A549 (cell line): ENCODE data around the gene RXRG.

Experiments
- CTCF ChIP-seq: fragments of >200 bp; sonication (Bioruptor Twin); formaldehyde crosslinking; IDR thresholded peaks from 3 replicates; pipeline ENCODE4 v1.5.1; 2016
- HMGXB4 ChIP-seq: fragments of 250-450 bp; sonication (Bioruptor Pico); IDR thresholded peaks from 2 replicates; pipeline ENCODE4 v1.5.0; 2021; ENCODE audit warnings: mild to moderate bottlenecking, moderate library complexity, borderline replicate concordance

GRCh38 chr1:165395901-165396300, 49.0 kb downstream of the RXRG start:
- TF ChIP-seq CTCF = no peak
- no peak for TF ChIP-seq HMGXB4 (CRISPR knock-in tag)
